ENCODE measurements around the gene VAV2. TPM values are rescaled to one million over a fixed set of nuclear protein-coding genes. Genes with fewer than 3 reads are reported as not detected.

VAV2 gene
- total RNA-seq, 1 experiment from 2014 or later = 24.7 TPM

- TF ChIP-seq POLR2AphosphoS5 (IDR thresholded peaks at IDR 0.05; ENCODE audit: low read depth, low read length) (no peak), REST (IDR thresholded peaks at IDR 0.05; ENCODE audit: insufficient read depth in 1 of 2, low read depth in 2 of 2, low read length in 1 of 2) (no peak), SIN3A (IDR thresholded peaks at IDR 0.05; ENCODE audit: borderline replicate concordance, insufficient read depth, low read depth, low read length) (no peak), TCF7L2 (IDR thresholded peaks at IDR 0.05; ENCODE audit: low read depth, low read length) (no peak), CTCF (IDR thresholded peaks at IDR 0.05) (no peak)
- DNase-seq (ENCODE audit: low read depth, low spot score) (no peak), ATAC-seq (no peak)
- ChIA-PET CTCF (interaction anchor here (1.9 kb wide), 1 partner anchor 211 kb away, joined by 16 read pairs; no protein-coding TSS in a partner anchor), POLR2A (no interaction called here)
- no peak overlapping the region for H3K4me3 ChIP-seq (ENCODE audit: low read depth in 2 of 2, low read length in 2 of 2)
- no peaks in the 10 kb centered on the region for H3K27me3 ChIP-seq (ENCODE audit: control insufficient read depth, insufficient read depth, low read length)
- H3K4me1 ChIP-seq (ENCODE audit: control insufficient read depth, insufficient read depth, low read length) = no peaks in the 10 kb centered on the region
- no TSS peak for BruUV-seq (replicated peaks)
- no peaks in the 10 kb centered on the region for H3K36me3 ChIP-seq (ENCODE audit: control insufficient read depth, insufficient read depth, low read length)
- no peaks in the 10 kb centered on the region for H3K9me3 ChIP-seq (ENCODE audit: control insufficient read depth, insufficient read depth, low read depth, low read length)
- no peak overlapping the region for H3K27ac ChIP-seq (ENCODE audit: low read length)
- in situ Hi-C loops (cut with HindIII; ENCODE audit: low pct_unique_long_range_greater_than_20kb, low sequenced_read_pairs) (no loop called here), intact Hi-C loops (cut with micrococcal nuclease; ENCODE audit: unreplicated experiment) (no loop called here)
These were observed 208.8 kb downstream of the VAV2 start for GRCh38 chr9:133783331-133783731.

- TF ChIP-seq CTCF (IDR thresholded peaks at IDR 0.05) = peak; percentile 86
- TF ChIP-seq REST (IDR thresholded peaks at IDR 0.05; ENCODE audit: insufficient read depth in 1 of 2, low read depth in 2 of 2, low read length in 1 of 2) = no peak
- TF ChIP-seq POLR2AphosphoS5 (IDR thresholded peaks at IDR 0.05; ENCODE audit: low read depth, low read length) = no peak
- TF ChIP-seq TCF7L2 (IDR thresholded peaks at IDR 0.05; ENCODE audit: low read depth, low read length) = no peak
- no peak for TF ChIP-seq SIN3A (IDR thresholded peaks at IDR 0.05; ENCODE audit: borderline replicate concordance, insufficient read depth, low read depth, low read length)
- in situ Hi-C loops (cut with HindIII; ENCODE audit: low pct_unique_long_range_greater_than_20kb, low sequenced_read_pairs) = no loop called here
- H3K9me3 ChIP-seq (ENCODE audit: control insufficient read depth, insufficient read depth, low read depth, low read length) = no peaks in the 10 kb centered on the region
- no peaks in the 10 kb centered on the region for H3K36me3 ChIP-seq (ENCODE audit: control insufficient read depth, insufficient read depth, low read length)
- ATAC-seq = peak; percentile 87
- POLR2A ChIA-PET = no interaction called here
- peak; percentile 4 for DNase-seq (ENCODE audit: low read depth, low spot score)
- intact Hi-C loops (cut with micrococcal nuclease; ENCODE audit: unreplicated experiment) = no loop called here
- no TSS peak for BruUV-seq (replicated peaks)
- no peak overlapping the region for H3K27ac ChIP-seq (ENCODE audit: low read length)
- H3K27me3 ChIP-seq (ENCODE audit: control insufficient read depth, insufficient read depth, low read length) = no peaks in the 10 kb centered on the region
- H3K4me1 ChIP-seq (ENCODE audit: control insufficient read depth, insufficient read depth, low read length) = no peaks in the 10 kb centered on the region
- CTCF ChIA-PET = interaction anchor here (0.6 to 1.9 kb wide), 7 partner anchors 23 to 383 kb away, joined by 3 to 16 read pairs (median 4); no protein-coding TSS in a partner anchor
- no peak overlapping the region for H3K4me3 ChIP-seq (ENCODE audit: low read depth in 2 of 2, low read length in 2 of 2)
These were observed 209.7 kb downstream of the VAV2 start for GRCh38 chr9:133782157-133783130.
